GM23338 (cell line): Measurements from ENCODE around the gene GALNT1. TPM values are rescaled to one million over a fixed set of nuclear protein-coding genes. Genes with fewer than 3 reads are reported as not detected.
A peak's percentile ranks its signal among the peaks of the same experiment; 100 is the strongest.

Source experiments
- ATAC-seq: fragments of 200-7000 bp; cut with Tn5 transposase; 3 replicates; pipeline ENCODE4 v1.9.1; 2020
- DNase-seq: peaks from one replicate; pipeline ENCODE4 v3.0.0-alpha.2; 2015; ENCODE audit warnings: low spot score
- H2AFZ ChIP-seq: fragments of 200-600 bp; sonication (generic); 2 replicates; pipeline ENCODE4 v1.8.0; 2016; ENCODE audit warnings: antibody characterized with exemption, mild to moderate bottlenecking, moderate library complexity
- H3F3A ChIP-seq: fragments of 200-600 bp; sonication (generic); replicated peaks from 2 replicates; pipeline ENCODE4 v1.8.0; 2017; ENCODE audit warnings: antibody characterized with exemption, mixed run types, low read depth
- H3K27ac ChIP-seq: fragments of 200-600 bp; sonication (generic); 2 replicates; pipeline ENCODE4 v1.6.1; 2016; ENCODE audit warnings: low read depth
- H3K27me3 ChIP-seq: fragments of 200-600 bp; sonication (generic); 2 replicates; pipeline ENCODE4 v1.8.0; 2016; ENCODE audit warnings: mild to moderate bottlenecking, mixed run types, moderate library complexity; ENCODE audit not compliant: insufficient read depth
- H3K36me3 ChIP-seq: fragments of 200-600 bp; sonication (generic); 2 replicates; pipeline ENCODE4 v1.8.0; 2016; ENCODE audit warnings: mild to moderate bottlenecking; ENCODE audit not compliant: insufficient read depth
- H3K4me1 ChIP-seq: fragments of 200-600 bp; sonication (generic); 2 replicates; pipeline ENCODE4 v1.8.0; 2016; ENCODE audit warnings: mild to moderate bottlenecking, moderate library complexity; ENCODE audit not compliant: insufficient read depth
- H3K4me2 ChIP-seq: fragments of 200-600 bp; sonication (generic); 2 replicates; pipeline ENCODE4 v1.7.1; 2017; ENCODE audit warnings: mixed run types
- H3K4me3 ChIP-seq: fragments of 200-600 bp; sonication (generic); 2 replicates; pipeline ENCODE4 v1.6.1; 2016; ENCODE audit warnings: mixed run types
- H3K79me2 ChIP-seq: fragments of 200-600 bp; sonication (generic); replicated peaks from 2 replicates; pipeline ENCODE4 v1.8.0; 2017; ENCODE audit warnings: mild to moderate bottlenecking; ENCODE audit not compliant: insufficient read depth
- H3K9me2 ChIP-seq: fragments of 200-600 bp; sonication (generic); 2 replicates; pipeline ENCODE4 v1.8.0; 2017; ENCODE audit not compliant: insufficient read depth
- H4K20me1 ChIP-seq: fragments of 200-600 bp; sonication (generic); replicated peaks from 2 replicates; pipeline ENCODE4 v1.8.0; 2017; ENCODE audit warnings: mild to moderate bottlenecking; ENCODE audit not compliant: insufficient read depth
- H3K27ac Mint-ChIP-seq: 2 replicates; pipeline ENCODE4 v1.8.0; 2020; ENCODE audit warnings: inconsistent platforms, mild to moderate bottlenecking, moderate library complexity, mixed read lengths
- H3K27me3 Mint-ChIP-seq: 3 replicates; pipeline ENCODE4 v1.8.0; 2022; ENCODE audit warnings: low read depth, mild to moderate bottlenecking, moderate library complexity, mixed read lengths, inconsistent platforms; ENCODE audit not compliant: insufficient read depth, poor library complexity
- H3K36me3 Mint-ChIP-seq: 3 replicates; pipeline ENCODE4 v1.8.0; 2021; ENCODE audit warnings: low read depth, mild to moderate bottlenecking, inconsistent platforms, moderate library complexity, mixed read lengths
- H3K4me1 Mint-ChIP-seq: 3 replicates; pipeline ENCODE4 v1.8.0; 2020; ENCODE audit warnings: mild to moderate bottlenecking, inconsistent platforms, mixed read lengths
- H3K4me3 Mint-ChIP-seq: 3 replicates; pipeline ENCODE4 v1.8.0; 2021; ENCODE audit warnings: moderate library complexity, mild to moderate bottlenecking, inconsistent platforms, mixed read lengths
- H3K9me3 Mint-ChIP-seq: 3 replicates; pipeline ENCODE4 v1.8.0; 2020; ENCODE audit warnings: moderate library complexity, mild to moderate bottlenecking, inconsistent platforms, mixed read lengths
- CREB1 ChIP-seq: fragments of 250-450 bp; sonication (Bioruptor Pico); IDR thresholded peaks from 2 replicates; pipeline ENCODE4 v1.5.0; 2020; ENCODE audit warnings: low read depth, mild to moderate bottlenecking, moderate library complexity
- CTCF ChIP-seq, 2 experiments: fragments of 200-600 bp in 1 of 2; sonication (generic) in 1 of 2; conservative IDR thresholded peaks; 2 replicates each; pipeline versions ENCODE4 v1.5.1 to v1.6.1; 2016 to 2017; ENCODE audit warnings: antibody characterized with exemption in 2 of 2, low read depth in 2 of 2, mild to moderate bottlenecking in 2 of 2, moderate library complexity in 1 of 2
- ETS1 ChIP-seq: IDR thresholded peaks from 2 replicates; pipeline ENCODE4 v1.6.1; 2016; ENCODE audit warnings: antibody characterized with exemption
- EZH2 ChIP-seq: fragments of 200-600 bp; sonication (generic); IDR thresholded peaks from one replicate; pipeline ENCODE4 v1.8.0; 2017; ENCODE audit warnings: antibody characterized with exemption, mild to moderate bottlenecking, low read depth; ENCODE audit not compliant: unreplicated experiment
- EZH2phosphoT487 ChIP-seq: fragments of 200-600 bp; sonication (generic); IDR thresholded peaks from one replicate; pipeline ENCODE4 v1.8.1; 2018; ENCODE audit warnings: antibody characterized with exemption; ENCODE audit not compliant: unreplicated experiment
- JUNB ChIP-seq: IDR thresholded peaks from one replicate; pipeline ENCODE4 v1.6.1; 2016; ENCODE audit warnings: antibody characterized with exemption; ENCODE audit not compliant: unreplicated experiment
- NANOG ChIP-seq: IDR thresholded peaks from 2 replicates; pipeline ENCODE4 v1.6.1; 2016; ENCODE audit warnings: antibody characterized with exemption, borderline replicate concordance
- POLR2AphosphoS5 ChIP-seq: IDR thresholded peaks from 2 replicates; pipeline ENCODE4 v1.6.1; 2016; ENCODE audit warnings: antibody characterized with exemption, low read depth
- REST ChIP-seq: IDR thresholded peaks from one replicate; pipeline ENCODE4 v1.6.1; 2018; ENCODE audit warnings: antibody characterized with exemption; ENCODE audit not compliant: unreplicated experiment
- STAT1 ChIP-seq: IDR thresholded peaks from one replicate; pipeline ENCODE4 v1.6.1; 2016; ENCODE audit warnings: antibody characterized with exemption; ENCODE audit not compliant: unreplicated experiment
- ZNF114 ChIP-seq: fragments of 250-450 bp; sonication (Bioruptor Pico); IDR thresholded peaks from 2 replicates; pipeline ENCODE4 v1.5.0; 2020; ENCODE audit warnings: mild to moderate bottlenecking, moderate library complexity
- ZNF331 ChIP-seq: fragments of 250-450 bp; sonication (Bioruptor Pico); IDR thresholded peaks from 2 replicates; pipeline ENCODE4 v1.5.0; 2020; ENCODE audit warnings: low read depth, mild to moderate bottlenecking, moderate library complexity
- ZNF462 ChIP-seq: fragments of 250-450 bp; sonication (Bioruptor Pico); IDR thresholded peaks from 2 replicates; pipeline ENCODE4 v1.5.0; 2020; ENCODE audit warnings: mild to moderate bottlenecking, moderate library complexity
- polyA plus RNA-seq: library from polyadenylated mRNA; unstranded; fragments of >200 nt; fragmentation: Nextera tagmentation; extraction: Ambion mirVana; gene quantifications from 2 replicates; pipeline ENCODE4 v1.2.1, GENCODE V29; 2016
- total RNA-seq: library from RNA; depleted of rRNA; stranded (reverse); fragments of >200 nt; shearing (Covaris generic); gene quantifications from 2 replicates; pipeline ENCODE4 v1.2.3, GENCODE V29; 2014

The GALNT1 gene
- total and polyA plus RNA-seq, 2 experiments from 2014 or later: 37.4 to 60.8 TPM

GRCh38 chr18:35610089-35610488 lies 28.5 kb downstream of the GALNT1 start:
- H3K79me2 ChIP-seq: peaks cover 96% of the 10 kb centered on the region
- no peak overlapping the region for H3K27ac Mint-ChIP-seq
- DNase-seq: peak; percentile 34
- H3K27ac ChIP-seq: no peak overlapping the region
- peaks cover 8% of the 10 kb centered on the region; the same call in 1 of the 2 replicates for H4K20me1 ChIP-seq
- H3K9me3 Mint-ChIP-seq: no peaks in the 10 kb centered on the region
- no peak overlapping the region for H3K4me2 ChIP-seq
- no peaks in the 10 kb centered on the region for H3K36me3 Mint-ChIP-seq
- TF ChIP-seq ZNF114 (CRISPR knock-in tag): no peak
- TF ChIP-seq STAT1: no peak
- no peak for TF ChIP-seq CREB1 (CRISPR knock-in tag)
- no peak for TF ChIP-seq EZH2phosphoT487
- no peak for TF ChIP-seq NANOG
- TF ChIP-seq ETS1: no peak
- TF ChIP-seq REST: no peak
- TF ChIP-seq CTCF (conservative IDR thresholded peaks at IDR 0.05; ENCODE audit: low read depth in 2 of 2): no peak
- no peak for TF ChIP-seq EZH2
- no peak for TF ChIP-seq ZNF331
- TF ChIP-seq POLR2AphosphoS5: no peak
- no peak for TF ChIP-seq JUNB
- no peak for TF ChIP-seq ZNF462 (CRISPR knock-in tag)
- no peak overlapping the region for H2AFZ ChIP-seq
- no peaks in the 10 kb centered on the region for H3K36me3 ChIP-seq
- no peak overlapping the region for H3K4me3 ChIP-seq
- peak; percentile 70 for ATAC-seq
- no peak overlapping the region for H3K4me3 Mint-ChIP-seq
- no peaks in the 10 kb centered on the region for H3F3A ChIP-seq
- no peaks in the 10 kb centered on the region for H3K27me3 ChIP-seq
- H3K4me1 Mint-ChIP-seq: peaks cover 38% of the 10 kb centered on the region
- H3K9me2 ChIP-seq: no peaks in the 10 kb centered on the region; the same call in 1 of the 2 replicates
- H3K4me1 ChIP-seq: peaks cover 12% of the 10 kb centered on the region
- peaks cover 1% of the 10 kb centered on the region for H3K27me3 Mint-ChIP-seq
